ENCODE data around the gene KRT33B.
"Not testable (repeated sequence)": the region's sequence is repeated elsewhere in the genome, so short reads cannot be mapped to it uniquely, and the experiment has no call there.

The KRT33B gene

DNA sequence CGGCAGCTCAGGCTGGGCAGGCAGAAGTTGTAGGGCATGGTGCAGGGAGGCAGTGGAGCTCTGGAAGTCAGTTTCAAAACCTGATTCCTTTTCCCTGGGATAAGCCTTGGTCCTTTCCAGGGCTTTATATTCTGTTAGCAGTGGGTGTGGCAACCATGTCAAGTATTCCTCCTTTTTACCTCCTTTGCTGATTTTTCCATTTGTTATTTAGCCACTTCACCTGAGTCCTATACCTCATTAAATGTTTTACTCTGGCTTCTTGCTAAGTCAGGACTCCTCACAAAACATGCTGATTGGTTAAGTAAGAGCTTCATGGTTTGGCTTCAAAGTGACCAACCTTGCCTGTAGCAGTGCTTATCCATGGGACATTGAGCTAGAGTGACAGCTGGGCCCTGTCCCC lies at the start of gene KRT33B:
Gene KRT33B (minus strand): TSS at position 101 of the 400 bp plus-strand sequence. CDS start 63 bp downstream, at position 38.
- no peak for DNase-seq (ENCODE audit: low read depth)

DNA sequence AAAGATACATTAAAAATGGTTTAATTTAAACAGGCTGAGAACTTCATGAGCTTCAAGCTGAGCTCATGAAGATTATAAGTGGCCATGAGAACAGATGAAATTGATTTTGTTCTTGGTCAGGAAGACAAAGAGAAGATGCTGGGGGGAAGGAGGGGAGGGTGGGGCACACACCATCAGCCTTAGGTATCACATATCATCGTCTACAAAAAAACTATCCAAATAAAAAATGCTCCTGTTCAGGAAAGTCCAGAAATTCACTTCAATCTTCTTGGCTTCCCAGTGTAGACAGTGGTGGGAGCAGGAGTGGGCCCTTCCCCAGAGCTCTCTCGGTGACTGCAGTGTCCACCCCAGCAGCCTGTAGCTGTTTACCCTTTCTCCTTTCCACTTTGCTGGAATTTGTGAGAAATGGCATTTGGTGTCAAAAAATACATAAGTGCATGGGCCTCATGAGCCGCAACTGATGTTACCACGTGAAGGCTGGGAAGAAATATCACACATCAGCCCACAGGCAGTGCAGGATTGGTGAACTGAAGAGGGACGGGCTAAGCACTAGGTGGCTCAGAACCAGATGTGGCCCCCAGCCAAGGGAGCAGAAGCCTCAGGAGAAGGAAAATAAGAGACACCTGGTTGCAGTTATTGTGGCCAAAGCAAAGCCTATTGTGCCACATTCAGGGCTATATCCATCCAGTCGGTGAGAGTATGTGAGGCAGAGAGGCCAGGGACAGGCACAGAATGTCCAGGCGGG lies 48.7 kb upstream of the KRT33B start:
- no peak for DNase-seq (ENCODE audit: low read depth)

DNA sequence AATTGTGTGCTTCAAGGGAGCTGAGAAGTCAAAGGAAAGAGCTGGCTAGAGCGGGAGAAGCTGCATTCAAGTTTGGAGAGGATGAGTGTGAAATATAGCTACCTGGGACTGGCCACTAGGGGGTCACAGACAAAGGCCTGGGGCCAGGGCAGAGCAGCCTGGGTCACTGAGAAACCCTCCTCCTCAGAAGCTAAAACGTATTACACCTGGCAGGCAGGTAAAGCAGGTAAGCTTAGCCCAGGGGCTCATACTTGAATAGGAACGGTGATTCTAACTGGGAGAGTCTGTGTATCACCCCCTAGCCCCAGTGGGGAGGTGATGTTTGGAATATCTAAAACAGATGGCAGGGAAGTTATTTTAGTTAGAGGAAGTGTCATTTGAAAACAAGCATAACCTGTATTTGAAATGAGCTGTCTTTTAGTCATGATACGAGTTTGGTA lies 48.0 kb upstream of the KRT33B start:
- no peak for DNase-seq (ENCODE audit: low read depth)

DNA sequence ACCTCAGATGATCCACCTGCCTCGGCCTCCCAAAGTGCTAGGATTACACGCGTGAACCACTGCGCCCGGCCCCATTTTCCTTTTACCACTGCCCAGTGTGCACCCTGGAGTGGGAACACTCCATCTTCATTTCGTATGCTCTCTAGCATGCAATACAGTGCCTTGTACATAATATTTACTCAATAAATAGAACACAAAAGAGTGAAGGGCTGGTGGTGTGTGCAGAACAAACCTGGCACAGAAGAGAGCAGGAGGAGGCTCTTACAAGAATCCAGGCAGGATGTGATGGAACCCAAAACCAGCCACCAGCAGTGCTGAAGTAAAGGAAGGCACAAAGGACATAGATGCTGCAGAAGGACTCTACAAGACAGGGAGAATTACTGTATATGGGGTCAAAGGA lies 47.5 kb upstream of the KRT33B start:
- no peak for DNase-seq (ENCODE audit: low read depth)

DNA sequence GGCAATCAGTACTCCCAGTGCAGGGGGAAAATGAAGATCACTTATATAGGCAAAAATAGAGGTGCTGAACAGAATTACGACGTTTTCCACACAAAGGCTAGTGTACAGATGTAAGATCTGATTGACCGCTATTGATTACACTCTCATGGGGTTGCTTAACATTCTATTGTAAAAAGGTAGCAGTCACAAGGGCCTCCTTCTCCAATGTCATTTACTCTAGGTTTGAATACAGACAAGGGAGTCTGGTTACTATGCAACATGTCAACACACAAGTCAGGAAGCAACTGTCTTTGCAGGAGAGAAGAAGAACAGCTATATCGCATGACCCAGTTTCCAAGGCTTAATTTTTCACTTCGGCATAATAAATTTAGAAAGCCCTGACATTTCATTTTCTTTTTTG lies 46.9 kb upstream of the KRT33B start:
- DNase-seq (ENCODE audit: low read depth), result no peak

DNA sequence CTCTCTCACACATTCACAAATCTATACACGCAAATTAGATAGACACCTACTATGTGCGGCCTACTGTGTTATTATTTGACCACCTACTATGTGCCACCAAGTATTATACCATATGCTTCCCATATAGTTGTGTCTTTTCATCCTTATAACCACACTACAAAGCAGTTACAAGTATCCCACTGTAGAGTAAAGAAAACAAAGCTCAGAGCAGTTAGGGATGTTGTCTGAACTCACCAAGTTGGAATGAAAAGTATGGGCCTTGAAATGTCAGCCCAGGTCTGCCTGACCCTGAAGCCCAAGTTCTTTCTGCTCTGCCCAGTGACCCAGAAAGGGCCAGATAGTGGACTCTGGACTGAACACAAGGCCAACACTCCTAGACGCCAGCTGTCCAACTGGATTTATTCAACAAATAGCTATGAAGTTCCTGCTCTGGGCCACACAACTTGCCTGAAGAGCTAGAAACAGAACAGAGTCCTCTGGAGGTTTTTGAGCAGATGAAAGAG lies 46.3 kb upstream of the KRT33B start:
- DNase-seq (ENCODE audit: low read depth), result no peak

DNA sequence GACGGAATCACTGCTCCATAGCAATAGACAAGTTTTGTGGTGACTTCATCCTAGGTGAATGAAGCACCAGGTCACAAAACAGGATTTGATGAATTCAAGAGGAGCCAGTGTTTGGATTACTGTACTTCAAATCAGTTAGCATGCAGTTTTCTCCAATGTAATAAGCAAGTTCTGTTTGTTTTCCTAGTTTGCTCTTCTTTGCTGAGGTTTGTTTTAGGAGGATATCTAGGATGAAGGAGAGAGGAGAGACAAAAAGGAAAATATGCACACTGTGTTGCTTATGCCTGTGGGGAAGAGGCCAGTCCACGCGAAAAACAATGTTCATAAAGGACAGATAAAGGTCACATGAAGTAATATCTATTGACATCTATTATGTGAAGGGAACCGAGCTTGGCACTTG lies 45.8 kb upstream of the KRT33B start:
- DNase-seq (ENCODE audit: low read depth), result no peak

DNA sequence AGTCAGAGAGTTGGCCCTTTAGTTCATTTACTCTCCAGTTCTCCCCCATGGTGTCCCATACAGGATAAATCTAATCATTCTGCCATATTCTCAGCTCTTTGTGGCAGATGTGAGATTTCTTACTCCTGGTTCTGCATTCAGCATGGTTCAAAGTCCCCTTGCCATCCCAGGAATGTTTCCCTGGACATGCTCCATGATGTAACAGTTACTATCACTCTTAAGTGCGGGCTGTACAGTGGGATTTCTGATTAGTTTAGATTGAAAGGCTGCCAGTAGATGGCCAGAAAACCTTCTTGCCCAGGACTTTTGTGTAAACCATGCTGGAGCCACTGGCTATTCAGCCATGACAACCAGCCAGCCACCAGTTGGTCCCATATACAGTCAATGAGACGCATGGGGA lies 44.4 kb upstream of the KRT33B start:
- DNase-seq (ENCODE audit: low read depth), result no peak

DNA sequence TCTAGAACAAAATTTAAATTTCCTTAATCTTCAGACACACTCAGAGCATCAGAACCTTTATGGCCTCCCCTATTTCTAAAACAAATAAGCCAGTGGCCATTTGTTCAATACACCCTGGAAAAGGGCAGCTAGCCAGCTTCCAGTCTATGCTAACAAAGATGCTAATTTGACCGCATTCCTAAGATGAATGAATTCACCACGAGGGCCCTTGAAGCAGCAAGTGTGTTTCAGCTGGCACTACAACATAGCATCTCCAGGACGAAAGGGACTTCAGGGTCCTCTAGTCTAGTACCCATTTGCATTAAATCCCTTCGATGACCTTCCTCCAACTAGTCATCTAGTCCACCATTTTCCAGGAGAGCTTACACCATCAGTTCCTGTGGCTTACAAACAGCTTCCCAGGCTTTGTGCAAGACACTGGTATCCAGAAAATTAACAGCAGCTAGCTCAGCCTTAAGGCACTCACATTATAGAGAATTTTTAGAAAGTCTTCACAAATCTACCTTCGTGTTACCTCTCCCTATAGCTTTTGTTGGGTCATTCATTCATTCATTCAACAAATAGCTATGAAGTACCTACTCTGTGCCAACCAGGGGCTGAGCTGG lies 43.8 kb upstream of the KRT33B start:
- no peak for DNase-seq (ENCODE audit: low read depth)

DNA sequence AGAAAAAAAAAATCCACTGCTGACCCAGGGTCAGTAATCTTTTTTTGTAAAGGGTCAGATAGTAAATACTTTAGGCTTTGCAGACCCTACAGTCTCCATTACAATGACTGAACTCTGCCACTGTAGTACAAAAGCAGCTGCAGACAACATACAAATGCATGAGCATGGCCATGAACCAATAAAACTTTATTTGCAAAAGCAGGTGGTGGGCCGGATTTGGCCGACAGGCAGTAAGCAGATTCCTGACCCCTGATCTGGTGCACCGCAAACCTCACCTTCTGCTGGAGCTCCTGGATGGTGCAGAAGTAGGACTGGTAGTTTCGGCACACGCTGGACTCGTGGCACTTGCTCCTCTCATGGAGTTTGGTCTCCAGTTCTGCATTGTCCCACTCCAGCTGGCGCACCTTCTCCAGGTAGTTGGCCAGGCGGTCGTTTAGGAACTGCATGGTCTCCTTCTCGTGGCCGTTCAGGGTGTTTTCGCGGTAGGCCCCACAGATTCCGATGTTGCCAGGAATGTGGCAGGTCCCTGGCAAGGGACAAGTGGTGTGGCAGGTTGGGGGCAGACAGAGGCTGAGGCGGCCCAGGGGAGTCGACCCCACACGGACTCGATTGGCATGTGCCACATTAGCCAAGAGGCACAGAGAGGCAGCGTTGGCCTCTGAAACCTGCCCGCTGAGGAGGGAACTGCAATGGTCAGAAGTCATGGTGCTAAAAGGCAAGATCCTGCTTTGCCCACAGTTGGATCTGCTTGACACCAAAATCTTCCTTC lies 41.6 kb upstream of the KRT33B start:
- no peak for DNase-seq (ENCODE audit: low read depth)

DNA sequence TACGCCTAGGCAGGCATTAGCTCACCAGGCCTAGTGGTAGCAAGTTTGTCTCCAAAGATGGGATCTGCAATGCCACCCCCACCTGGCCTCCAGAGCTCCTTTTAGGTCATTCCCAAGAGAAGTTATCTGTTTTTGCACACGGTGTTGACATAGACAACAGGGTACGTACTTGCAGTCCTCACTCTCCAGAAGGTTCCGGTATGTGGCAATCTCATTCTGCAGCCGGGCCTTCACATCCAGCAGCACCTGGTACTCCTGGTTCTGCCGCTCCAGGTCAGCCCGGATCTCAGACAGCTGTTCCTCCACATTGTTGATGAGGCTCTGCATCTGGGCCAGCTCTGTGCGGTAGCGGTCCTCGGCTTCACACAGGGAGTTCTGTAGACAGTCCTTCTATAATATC lies 37.6 kb upstream of the KRT33B start:
- no peak for DNase-seq (ENCODE audit: low read depth)

DNA sequence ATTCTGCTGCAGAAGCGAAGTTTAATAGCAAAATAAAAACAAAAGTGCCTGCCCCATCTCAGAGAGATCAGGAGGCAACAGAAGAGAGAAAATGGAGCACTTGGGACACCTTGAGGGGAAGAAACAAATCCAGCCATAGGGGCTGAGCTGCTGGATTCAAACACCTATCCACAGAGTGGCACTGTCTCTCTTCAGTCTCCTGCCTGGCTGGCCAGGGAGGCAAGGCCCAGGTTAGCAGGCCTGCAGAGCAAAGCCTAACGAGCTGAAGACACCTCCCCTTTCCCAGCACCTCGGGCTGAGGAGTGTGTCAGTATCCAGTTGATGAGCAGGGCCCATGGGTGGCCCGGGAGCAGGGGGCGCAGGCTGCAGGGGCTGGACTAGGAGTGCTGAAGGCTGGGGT lies 36.6 kb upstream of the KRT33B start:
- no peak for DNase-seq (ENCODE audit: low read depth)

DNA sequence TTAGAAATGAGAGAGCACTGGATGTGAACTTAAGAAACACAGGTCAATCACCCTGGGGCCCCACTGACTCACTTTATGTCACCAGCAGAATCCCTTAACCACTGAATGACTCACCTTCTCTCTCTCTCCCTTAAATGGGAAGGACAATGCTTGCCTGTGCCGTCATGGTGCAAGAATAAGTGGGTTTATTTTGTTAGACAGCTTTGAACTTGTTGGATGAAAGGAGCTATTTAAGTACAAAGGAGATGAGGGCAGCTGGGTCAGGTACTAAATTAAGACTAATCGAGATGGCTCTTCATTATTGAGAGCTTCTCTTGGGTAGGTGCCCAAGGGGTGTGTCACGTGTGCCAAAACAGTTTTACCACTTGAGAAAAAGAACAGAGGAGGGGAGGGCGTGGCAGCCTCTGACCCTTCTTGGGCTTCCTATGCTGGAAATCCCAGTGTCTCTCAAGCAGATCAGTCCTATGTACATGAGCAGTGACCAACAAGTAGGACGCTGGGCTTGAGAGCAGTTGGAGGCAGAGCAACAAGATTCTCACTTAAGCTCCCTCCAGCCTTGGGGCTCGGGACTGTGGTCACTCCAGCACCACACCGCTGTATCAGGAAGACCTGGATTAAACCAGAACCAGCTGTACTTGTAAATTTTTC lies 34.5 kb upstream of the KRT33B start:
- DNase-seq (ENCODE audit: low read depth), result no peak

DNA sequence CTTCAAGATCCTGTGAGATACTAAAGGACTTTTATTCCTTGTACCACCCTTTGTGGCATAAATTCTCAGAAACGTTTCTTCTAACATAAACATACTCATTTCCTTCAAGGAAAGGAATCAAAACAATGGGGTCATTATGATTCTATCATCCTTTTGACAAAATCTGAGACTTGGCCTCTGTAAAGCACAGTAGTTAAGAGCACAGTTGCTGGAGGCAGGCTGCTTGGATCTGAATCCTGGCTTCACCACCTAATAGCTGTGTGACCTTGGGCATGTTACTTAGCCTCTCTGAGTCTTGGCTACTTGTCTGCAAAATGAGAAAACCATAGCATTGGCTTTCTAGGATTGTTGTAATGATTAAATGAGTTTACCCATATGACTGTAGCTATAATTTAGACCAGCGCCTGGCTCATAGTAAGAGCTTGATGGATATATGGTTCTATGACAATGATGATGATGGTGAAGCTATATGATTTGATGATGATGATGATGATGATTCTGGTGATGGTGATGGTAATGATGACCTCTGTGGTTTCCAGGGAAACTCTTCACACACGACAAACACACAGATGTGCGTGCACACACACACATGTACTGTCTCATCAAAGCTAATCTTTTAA lies 33.9 kb upstream of the KRT33B start:
- no peak for DNase-seq (ENCODE audit: low read depth)

DNA sequence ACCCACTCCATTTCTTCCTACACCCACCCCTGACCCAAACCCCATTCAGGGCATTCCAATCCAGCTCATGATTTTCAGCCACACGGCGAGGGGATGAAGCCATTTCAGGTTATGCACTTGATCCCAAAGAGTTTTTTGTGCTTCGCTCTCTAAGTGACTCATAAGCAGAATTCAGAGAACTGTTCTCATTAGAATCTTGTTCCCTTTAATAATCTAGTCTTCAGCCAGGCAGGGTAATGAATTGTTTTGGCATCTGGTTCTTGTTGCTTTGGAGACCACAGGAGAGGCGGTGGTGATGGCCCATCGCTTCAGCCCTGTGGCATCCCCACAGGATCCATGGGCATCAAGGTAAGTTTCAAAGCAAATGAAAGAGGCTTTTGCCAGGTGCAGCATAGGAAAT lies 32.5 kb upstream of the KRT33B start:
- DNase-seq (ENCODE audit: low read depth), result no peak

DNA sequence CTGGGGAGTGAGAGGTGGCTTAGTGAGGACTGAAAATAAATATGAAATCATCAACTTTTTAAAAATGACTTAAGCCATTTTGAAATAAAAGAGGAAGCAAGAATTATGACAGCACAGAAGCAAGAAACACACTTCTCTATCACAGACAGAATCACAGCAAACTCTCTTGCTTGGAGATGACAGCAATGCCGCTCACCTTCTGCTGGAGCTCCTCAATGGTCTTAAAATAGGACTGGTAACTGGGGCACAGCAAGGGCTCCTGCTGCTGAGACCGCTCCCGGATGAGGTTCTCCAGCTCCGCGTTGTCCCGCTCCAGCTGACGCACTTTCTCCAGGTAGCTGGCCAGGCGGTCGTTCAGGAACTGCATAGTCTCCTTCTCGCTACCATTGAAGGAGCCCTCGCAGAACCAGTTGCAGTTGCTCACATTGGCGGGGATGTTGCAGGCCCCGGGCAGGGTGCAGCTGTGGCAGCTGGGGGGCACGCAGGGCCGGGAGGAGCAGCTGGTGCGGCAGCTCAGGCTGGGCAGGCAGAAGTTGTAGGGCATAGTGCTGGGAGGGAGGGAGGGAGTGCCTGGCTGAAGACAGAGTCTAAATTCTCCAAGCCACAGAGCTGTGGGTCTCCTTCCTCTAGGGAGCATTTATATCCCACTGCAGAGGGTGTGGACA lies 27.5 kb upstream of the KRT33B start, which contains the start of gene KRT31:
Gene KRT31 (minus strand): TSS at position 613 of the 665 bp plus-strand sequence. CDS start 69 bp downstream, at position 544.
- DNase-seq (ENCODE audit: low read depth), result no peak

DNA sequence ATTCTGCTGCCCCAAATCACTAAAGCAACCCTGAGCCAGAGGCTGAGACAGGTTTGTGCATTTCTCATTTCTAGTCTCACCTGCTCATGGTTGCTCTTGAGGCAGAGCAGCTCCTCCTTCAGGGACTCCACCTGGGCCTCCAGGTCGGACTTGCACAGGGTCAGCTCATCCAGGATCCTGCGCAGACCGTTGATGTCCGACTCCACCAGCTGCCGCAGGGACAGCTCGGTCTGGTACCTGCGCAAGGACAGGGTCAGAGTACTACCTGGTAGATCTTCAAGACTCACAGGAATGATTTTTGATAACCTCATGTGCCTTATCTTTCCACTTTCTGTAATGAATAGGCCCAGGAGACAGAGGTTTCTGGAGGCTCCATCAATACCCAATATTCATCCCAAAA lies 26.7 kb upstream of the KRT33B start:
- no peak for DNase-seq (ENCODE audit: low read depth)

DNA sequence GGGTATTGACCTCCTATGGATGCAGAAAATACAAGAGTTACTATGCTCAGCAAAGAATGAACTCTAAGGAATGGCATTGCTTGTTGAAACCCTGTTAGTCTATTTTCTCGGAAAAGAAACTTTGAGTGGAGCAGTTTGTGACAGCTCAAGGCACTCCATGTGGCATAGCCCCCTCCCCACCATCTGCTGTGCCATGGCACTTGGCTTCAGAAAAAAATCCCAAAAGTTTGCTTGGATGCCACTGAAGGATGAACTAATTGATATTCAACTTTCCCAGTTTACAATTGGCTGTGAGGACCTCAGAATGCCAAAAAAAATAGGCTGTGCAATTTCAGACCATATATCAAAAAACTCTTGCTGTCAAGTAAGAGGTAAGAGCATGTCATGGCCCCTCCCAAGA lies 26.0 kb upstream of the KRT33B start:
- no peak for DNase-seq (ENCODE audit: low read depth)

DNA sequence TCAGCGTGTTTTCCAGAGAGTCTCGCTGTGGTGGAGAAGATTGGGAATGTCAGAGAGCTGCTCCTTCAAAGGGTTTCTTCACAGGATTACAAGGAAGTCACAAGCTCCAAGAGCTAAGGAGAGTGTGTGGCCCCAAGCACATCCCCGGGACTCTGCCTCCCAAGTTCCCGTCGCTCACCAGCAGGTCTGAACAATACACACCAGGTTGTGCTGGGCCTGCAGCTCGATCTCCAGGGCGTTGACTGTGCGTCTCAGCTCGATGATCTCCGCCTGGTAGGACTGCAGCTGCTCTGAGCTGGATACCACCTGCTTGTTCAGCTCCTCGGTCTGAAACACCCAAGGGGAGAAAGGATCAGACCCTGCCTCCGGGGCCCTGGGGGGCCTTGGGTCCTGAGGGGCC lies 25.4 kb upstream of the KRT33B start:
- not testable (repeated sequence) for DNase-seq (ENCODE audit: low read depth)

DNA sequence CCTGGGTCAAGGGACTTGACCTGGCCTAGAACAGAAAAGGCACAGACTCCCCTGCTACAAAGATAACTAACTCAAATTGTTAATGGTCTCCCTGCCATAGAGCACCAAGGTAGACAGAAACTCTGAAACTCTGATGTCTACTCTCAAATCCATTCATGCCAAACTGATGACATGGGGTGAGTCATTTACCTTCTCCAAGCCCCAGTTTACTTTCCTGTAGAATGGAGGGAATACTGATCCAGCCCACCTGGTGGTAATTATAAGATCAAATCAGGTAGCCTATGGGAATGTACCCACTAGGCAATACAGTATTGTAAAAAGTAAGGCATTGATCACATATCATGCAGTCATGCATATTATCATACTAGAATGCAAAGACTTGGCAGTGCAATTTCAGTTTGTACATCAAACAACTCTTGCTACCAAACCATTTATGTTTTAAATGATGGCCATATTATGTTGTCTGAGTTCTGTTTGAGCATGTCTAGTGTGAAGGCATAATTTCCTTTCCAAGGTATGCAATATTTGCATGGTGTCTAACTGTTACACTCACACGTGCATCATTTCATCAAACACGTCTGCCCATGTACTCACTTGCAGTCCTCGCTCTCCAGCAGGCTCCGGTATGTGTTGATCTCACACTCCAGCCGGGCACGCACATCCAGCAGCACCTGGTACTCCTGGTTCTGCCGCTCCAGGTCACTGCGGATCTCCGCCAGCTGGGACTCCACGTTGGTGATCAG lies 24.8 kb upstream of the KRT33B start:
- DNase-seq (ENCODE audit: low read depth), result no peak

DNA sequence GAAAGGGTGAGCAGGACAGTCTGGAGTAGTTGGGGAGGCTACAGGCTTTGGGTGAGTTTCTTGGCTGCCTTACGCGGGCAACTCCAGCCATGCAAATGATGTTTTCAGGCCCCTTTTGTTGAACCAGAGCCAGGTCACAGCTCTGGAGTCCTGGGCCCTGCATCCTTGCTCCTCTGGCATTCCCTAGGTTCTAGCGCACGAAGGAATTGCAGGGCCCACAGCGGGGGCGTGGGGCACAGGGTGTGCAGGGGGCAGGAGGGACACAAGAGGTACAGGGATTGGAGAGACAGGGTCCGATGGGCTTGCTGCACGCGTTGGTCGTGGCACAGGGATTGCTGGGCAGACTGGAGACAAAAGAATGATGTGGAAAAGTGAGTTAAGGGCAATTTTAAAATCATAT lies 24.2 kb upstream of the KRT33B start:
- no peak for DNase-seq (ENCODE audit: low read depth)

All from activated gamma-delta T cell treated with anti-CD3 and anti-CD28 coated beads, Interleukin-2, amount 50 U/mL, for 16 hours (primary cell).